GM23338 (cell line): ENCODE measurements around the gene WASL. TPM values are rescaled to one million over a fixed set of nuclear protein-coding genes. Genes with fewer than 3 reads are reported as not detected.

Experiments used
- ATAC-seq: fragments of 200-7000 bp; cut with Tn5 transposase; 3 replicates; pipeline ENCODE4 v1.9.1; 2020
- DNase-seq: peaks from one replicate; pipeline ENCODE4 v3.0.0-alpha.2; 2015; ENCODE audit warnings: low spot score
- H2AFZ ChIP-seq: fragments of 200-600 bp; sonication (generic); 2 replicates; pipeline ENCODE4 v1.8.0; 2016; ENCODE audit warnings: antibody characterized with exemption, mild to moderate bottlenecking, moderate library complexity
- H3F3A ChIP-seq: fragments of 200-600 bp; sonication (generic); replicated peaks from 2 replicates; pipeline ENCODE4 v1.8.0; 2017; ENCODE audit warnings: antibody characterized with exemption, mixed run types, low read depth
- H3K27ac ChIP-seq: fragments of 200-600 bp; sonication (generic); 2 replicates; pipeline ENCODE4 v1.6.1; 2016; ENCODE audit warnings: low read depth
- H3K27me3 ChIP-seq: fragments of 200-600 bp; sonication (generic); 2 replicates; pipeline ENCODE4 v1.8.0; 2016; ENCODE audit warnings: mild to moderate bottlenecking, mixed run types, moderate library complexity; ENCODE audit not compliant: insufficient read depth
- H3K36me3 ChIP-seq: fragments of 200-600 bp; sonication (generic); 2 replicates; pipeline ENCODE4 v1.8.0; 2016; ENCODE audit warnings: mild to moderate bottlenecking; ENCODE audit not compliant: insufficient read depth
- H3K4me1 ChIP-seq: fragments of 200-600 bp; sonication (generic); 2 replicates; pipeline ENCODE4 v1.8.0; 2016; ENCODE audit warnings: mild to moderate bottlenecking, moderate library complexity; ENCODE audit not compliant: insufficient read depth
- H3K4me2 ChIP-seq: fragments of 200-600 bp; sonication (generic); 2 replicates; pipeline ENCODE4 v1.7.1; 2017; ENCODE audit warnings: mixed run types
- H3K4me3 ChIP-seq: fragments of 200-600 bp; sonication (generic); 2 replicates; pipeline ENCODE4 v1.6.1; 2016; ENCODE audit warnings: mixed run types
- H3K79me2 ChIP-seq: fragments of 200-600 bp; sonication (generic); replicated peaks from 2 replicates; pipeline ENCODE4 v1.8.0; 2017; ENCODE audit warnings: mild to moderate bottlenecking; ENCODE audit not compliant: insufficient read depth
- H3K9me2 ChIP-seq: fragments of 200-600 bp; sonication (generic); 2 replicates; pipeline ENCODE4 v1.8.0; 2017; ENCODE audit not compliant: insufficient read depth
- H4K20me1 ChIP-seq: fragments of 200-600 bp; sonication (generic); replicated peaks from 2 replicates; pipeline ENCODE4 v1.8.0; 2017; ENCODE audit warnings: mild to moderate bottlenecking; ENCODE audit not compliant: insufficient read depth
- H3K27ac Mint-ChIP-seq: 2 replicates; pipeline ENCODE4 v1.8.0; 2020; ENCODE audit warnings: inconsistent platforms, mild to moderate bottlenecking, moderate library complexity, mixed read lengths
- H3K27me3 Mint-ChIP-seq: 3 replicates; pipeline ENCODE4 v1.8.0; 2022; ENCODE audit warnings: low read depth, mild to moderate bottlenecking, moderate library complexity, mixed read lengths, inconsistent platforms; ENCODE audit not compliant: insufficient read depth, poor library complexity
- H3K36me3 Mint-ChIP-seq: 3 replicates; pipeline ENCODE4 v1.8.0; 2021; ENCODE audit warnings: low read depth, mild to moderate bottlenecking, inconsistent platforms, moderate library complexity, mixed read lengths
- H3K4me1 Mint-ChIP-seq: 3 replicates; pipeline ENCODE4 v1.8.0; 2020; ENCODE audit warnings: mild to moderate bottlenecking, inconsistent platforms, mixed read lengths
- H3K4me3 Mint-ChIP-seq: 3 replicates; pipeline ENCODE4 v1.8.0; 2021; ENCODE audit warnings: moderate library complexity, mild to moderate bottlenecking, inconsistent platforms, mixed read lengths
- H3K9me3 Mint-ChIP-seq: 3 replicates; pipeline ENCODE4 v1.8.0; 2020; ENCODE audit warnings: moderate library complexity, mild to moderate bottlenecking, inconsistent platforms, mixed read lengths
- CREB1 ChIP-seq: fragments of 250-450 bp; sonication (Bioruptor Pico); IDR thresholded peaks from 2 replicates; pipeline ENCODE4 v1.5.0; 2020; ENCODE audit warnings: low read depth, mild to moderate bottlenecking, moderate library complexity
- EZH2phosphoT487 ChIP-seq: fragments of 200-600 bp; sonication (generic); IDR thresholded peaks from one replicate; pipeline ENCODE4 v1.8.1; 2018; ENCODE audit warnings: antibody characterized with exemption; ENCODE audit not compliant: unreplicated experiment
- JUNB ChIP-seq: IDR thresholded peaks from one replicate; pipeline ENCODE4 v1.6.1; 2016; ENCODE audit warnings: antibody characterized with exemption; ENCODE audit not compliant: unreplicated experiment
- NANOG ChIP-seq: IDR thresholded peaks from 2 replicates; pipeline ENCODE4 v1.6.1; 2016; ENCODE audit warnings: antibody characterized with exemption, borderline replicate concordance
- STAT1 ChIP-seq: IDR thresholded peaks from one replicate; pipeline ENCODE4 v1.6.1; 2016; ENCODE audit warnings: antibody characterized with exemption; ENCODE audit not compliant: unreplicated experiment
- ZNF114 ChIP-seq: fragments of 250-450 bp; sonication (Bioruptor Pico); IDR thresholded peaks from 2 replicates; pipeline ENCODE4 v1.5.0; 2020; ENCODE audit warnings: mild to moderate bottlenecking, moderate library complexity
- ZNF331 ChIP-seq: fragments of 250-450 bp; sonication (Bioruptor Pico); IDR thresholded peaks from 2 replicates; pipeline ENCODE4 v1.5.0; 2020; ENCODE audit warnings: low read depth, mild to moderate bottlenecking, moderate library complexity
- polyA plus RNA-seq: library from polyadenylated mRNA; unstranded; fragments of >200 nt; fragmentation: Nextera tagmentation; extraction: Ambion mirVana; gene quantifications from 2 replicates; pipeline ENCODE4 v1.2.1, GENCODE V29; 2016
- total RNA-seq: library from RNA; depleted of rRNA; stranded (reverse); fragments of >200 nt; shearing (Covaris generic); gene quantifications from 2 replicates; pipeline ENCODE4 v1.2.3, GENCODE V29; 2014
- TF ChIP-seq, protein P1 (sequence below): IDR thresholded peaks from one replicate; pipeline ENCODE4 v1.6.1; 2018; ENCODE audit warnings: antibody characterized with exemption; ENCODE audit not compliant: unreplicated experiment

Gene WASL
- total and polyA plus RNA-seq, 2 experiments from 2014 or later: 36.4 to 45.3 TPM

DNA sequence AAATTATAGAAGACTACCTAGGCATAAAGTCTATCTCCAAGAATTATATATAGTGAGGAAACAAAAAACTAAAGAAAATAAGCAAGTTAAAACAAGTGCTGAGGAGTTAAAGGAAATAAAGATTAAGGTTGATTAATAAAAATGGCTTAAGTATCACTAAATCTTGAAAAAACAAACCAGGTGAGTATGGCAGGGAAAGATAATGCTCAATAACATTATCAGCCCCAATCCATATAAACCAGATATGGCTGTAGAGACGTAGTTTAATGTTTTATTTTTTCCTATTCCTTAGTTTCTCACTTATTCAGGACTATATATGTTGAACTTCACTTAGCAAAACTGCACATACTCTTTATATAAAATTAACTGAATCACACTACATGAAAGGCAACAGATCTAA, 4.4 kb downstream of the WASL start:
- Mint-ChIP-seq H3K9me3 (no peaks in the 10 kb centered on the region), H3K27ac (no peak overlapping the region), H3K4me1 (peaks cover 47% of the 10 kb centered on the region), H3K27me3 (peaks cover 2% of the 10 kb centered on the region), H3K36me3 (peaks cover 3% of the 10 kb centered on the region; the same call in 1 of the 3 replicates), H3K4me3 (no peak overlapping the region; the same call in 2 of the 3 replicates)
- Histone ChIP-seq H3K27ac (peak overlapping the region; percentile 32; the same call in 1 of the 2 replicates), H3F3A (peaks cover 3% of the 10 kb centered on the region), H3K79me2 (peaks cover 90% of the 10 kb centered on the region), H4K20me1 (peaks cover 36% of the 10 kb centered on the region), H3K4me1 (peaks cover 48% of the 10 kb centered on the region), H3K27me3 (no peaks in the 10 kb centered on the region), H3K9me2 (no peaks in the 10 kb centered on the region), H3K4me2 (peak overlapping the region; percentile 87), H2AFZ (no peak overlapping the region), H3K4me3 (peak overlapping the region; percentile 82), H3K36me3 (no peaks in the 10 kb centered on the region)
- DNase-seq (no peak), ATAC-seq (no peak)
- no peak for TF ChIP-seq JUNB
- TF ChIP-seq STAT1: no peak
- no peak for TF ChIP-seq CREB1 (CRISPR knock-in tag)

DNA sequence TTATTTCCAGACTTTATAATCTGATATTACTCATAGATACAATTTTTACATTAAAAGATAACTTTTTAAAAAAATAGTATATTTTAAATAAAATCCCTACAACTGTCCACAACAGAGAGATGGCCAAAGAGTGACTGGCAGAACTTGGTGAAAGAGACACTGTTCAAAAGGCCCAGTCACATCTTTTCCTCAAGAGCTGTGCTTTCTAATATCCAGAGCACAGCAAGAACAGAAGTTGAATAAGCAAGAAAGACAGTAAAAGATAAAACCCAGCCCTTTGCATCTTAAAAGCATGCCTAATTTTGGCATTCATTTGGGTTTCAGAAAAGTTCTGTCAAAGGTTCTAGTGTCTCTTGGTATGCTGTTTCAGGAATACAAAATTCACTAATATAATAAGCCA, 6.9 kb downstream of the WASL start:
- H2AFZ ChIP-seq: no peak overlapping the region
- no peak overlapping the region for H3K4me3 ChIP-seq
- Mint-ChIP-seq H3K27ac (no peak overlapping the region), H3K36me3 (no peaks in the 10 kb centered on the region), H3K4me1 (peaks cover 55% of the 10 kb centered on the region), H3K27me3 (no peaks in the 10 kb centered on the region), H3K4me3 (no peak overlapping the region), H3K9me3 (no peaks in the 10 kb centered on the region)
- DNase-seq: no peak
- TF ChIP-seq STAT1 (no peak), NANOG (no peak)
- H3K4me2 ChIP-seq: no peak overlapping the region
- no peak overlapping the region for H3K27ac ChIP-seq
- H3F3A ChIP-seq: no peaks in the 10 kb centered on the region
- no peaks in the 10 kb centered on the region for H3K36me3 ChIP-seq
- H3K4me1 ChIP-seq: peaks cover 48% of the 10 kb centered on the region
- no peak for ATAC-seq
- H3K79me2 ChIP-seq: peaks cover 100% of the 10 kb centered on the region
- no peaks in the 10 kb centered on the region for H3K9me2 ChIP-seq
- no peaks in the 10 kb centered on the region for H3K27me3 ChIP-seq
- H4K20me1 ChIP-seq: peaks cover 48% of the 10 kb centered on the region

DNA sequence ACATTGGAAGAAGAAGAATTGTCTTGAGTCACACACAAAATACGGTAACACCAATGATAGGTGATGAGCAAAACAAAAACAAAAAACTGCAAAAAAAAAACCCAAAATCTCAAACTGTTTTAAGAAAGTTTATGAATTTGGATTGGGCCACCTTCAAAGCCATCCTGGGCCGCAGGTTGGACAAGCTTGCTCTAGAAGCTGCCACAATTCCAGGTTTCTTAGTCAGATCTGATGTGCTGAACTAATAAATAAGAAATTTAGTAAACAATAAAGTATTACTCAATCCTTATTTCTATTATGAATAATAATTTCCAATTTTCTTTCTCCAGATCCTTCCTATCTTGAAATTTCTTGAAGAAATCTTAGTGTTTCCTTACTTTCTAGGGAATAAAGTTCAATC, 10.0 kb downstream of the WASL start:
- H3K27ac Mint-ChIP-seq: peak overlapping the region; percentile 14; the same call in 1 of the 2 replicates
- H3K4me2 ChIP-seq: no peak overlapping the region
- no peaks in the 10 kb centered on the region for H3K9me2 ChIP-seq
- ATAC-seq: no peak
- peaks cover 36% of the 10 kb centered on the region for H3K4me1 Mint-ChIP-seq
- H3K9me3 Mint-ChIP-seq: no peaks in the 10 kb centered on the region
- no peak overlapping the region for H2AFZ ChIP-seq
- no peaks in the 10 kb centered on the region for H3K27me3 ChIP-seq
- no peaks in the 10 kb centered on the region for H3K27me3 Mint-ChIP-seq
- H3K27ac ChIP-seq: 0 out of 2 replicates have a peak overlapping the region, but pooled peaks have one; percentile 8
- no peak overlapping the region for H3K4me3 Mint-ChIP-seq
- no peaks in the 10 kb centered on the region for H3K36me3 ChIP-seq
- H3F3A ChIP-seq: no peaks in the 10 kb centered on the region
- peaks cover 100% of the 10 kb centered on the region for H3K79me2 ChIP-seq
- peaks cover 18% of the 10 kb centered on the region for H3K4me1 ChIP-seq
- DNase-seq: no peak
- peaks cover 48% of the 10 kb centered on the region for H4K20me1 ChIP-seq
- H3K36me3 Mint-ChIP-seq: no peaks in the 10 kb centered on the region
- H3K4me3 ChIP-seq: no peak overlapping the region
- TF ChIP-seq ZNF114 (CRISPR knock-in tag) (no peak), ZNF331 (CRISPR knock-in tag) (no peak), EZH2phosphoT487 (no peak)
- TF ChIP-seq, protein P1, sequence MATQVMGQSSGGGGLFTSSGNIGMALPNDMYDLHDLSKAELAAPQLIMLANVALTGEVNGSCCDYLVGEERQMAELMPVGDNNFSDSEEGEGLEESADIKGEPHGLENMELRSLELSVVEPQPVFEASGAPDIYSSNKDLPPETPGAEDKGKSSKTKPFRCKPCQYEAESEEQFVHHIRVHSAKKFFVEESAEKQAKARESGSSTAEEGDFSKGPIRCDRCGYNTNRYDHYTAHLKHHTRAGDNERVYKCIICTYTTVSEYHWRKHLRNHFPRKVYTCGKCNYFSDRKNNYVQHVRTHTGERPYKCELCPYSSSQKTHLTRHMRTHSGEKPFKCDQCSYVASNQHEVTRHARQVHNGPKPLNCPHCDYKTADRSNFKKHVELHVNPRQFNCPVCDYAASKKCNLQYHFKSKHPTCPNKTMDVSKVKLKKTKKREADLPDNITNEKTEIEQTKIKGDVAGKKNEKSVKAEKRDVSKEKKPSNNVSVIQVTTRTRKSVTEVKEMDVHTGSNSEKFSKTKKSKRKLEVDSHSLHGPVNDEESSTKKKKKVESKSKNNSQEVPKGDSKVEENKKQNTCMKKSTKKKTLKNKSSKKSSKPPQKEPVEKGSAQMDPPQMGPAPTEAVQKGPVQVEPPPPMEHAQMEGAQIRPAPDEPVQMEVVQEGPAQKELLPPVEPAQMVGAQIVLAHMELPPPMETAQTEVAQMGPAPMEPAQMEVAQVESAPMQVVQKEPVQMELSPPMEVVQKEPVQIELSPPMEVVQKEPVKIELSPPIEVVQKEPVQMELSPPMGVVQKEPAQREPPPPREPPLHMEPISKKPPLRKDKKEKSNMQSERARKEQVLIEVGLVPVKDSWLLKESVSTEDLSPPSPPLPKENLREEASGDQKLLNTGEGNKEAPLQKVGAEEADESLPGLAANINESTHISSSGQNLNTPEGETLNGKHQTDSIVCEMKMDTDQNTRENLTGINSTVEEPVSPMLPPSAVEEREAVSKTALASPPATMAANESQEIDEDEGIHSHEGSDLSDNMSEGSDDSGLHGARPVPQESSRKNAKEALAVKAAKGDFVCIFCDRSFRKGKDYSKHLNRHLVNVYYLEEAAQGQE: no peak
